Uterus (tissue), 2 donors: ENCODE results near the gene PLEKHG3.

ENCODE experiments used
- CTCF ChIP-seq, 4 experiments: fragments of 200-600 bp in 2 of 4; fragments of 450-650 bp in 2 of 4; sonication (generic) in 2 of 4; IDR thresholded peaks; one replicate each; pipeline ENCODE4 v1.5.1; 2016 to 2019; ENCODE audit warnings: antibody characterized with exemption in 4 of 4, mild to moderate bottlenecking in 2 of 4, moderate library complexity in 1 of 4
- POLR2A ChIP-seq, 2 donors: fragments of 450-650 bp; IDR thresholded peaks; one replicate each; pipeline ENCODE4 v1.6.1; 2016; ENCODE audit warnings: antibody characterized with exemption in 2 of 2, mild to moderate bottlenecking in 1 of 2, moderate library complexity in 1 of 2

DNA sequence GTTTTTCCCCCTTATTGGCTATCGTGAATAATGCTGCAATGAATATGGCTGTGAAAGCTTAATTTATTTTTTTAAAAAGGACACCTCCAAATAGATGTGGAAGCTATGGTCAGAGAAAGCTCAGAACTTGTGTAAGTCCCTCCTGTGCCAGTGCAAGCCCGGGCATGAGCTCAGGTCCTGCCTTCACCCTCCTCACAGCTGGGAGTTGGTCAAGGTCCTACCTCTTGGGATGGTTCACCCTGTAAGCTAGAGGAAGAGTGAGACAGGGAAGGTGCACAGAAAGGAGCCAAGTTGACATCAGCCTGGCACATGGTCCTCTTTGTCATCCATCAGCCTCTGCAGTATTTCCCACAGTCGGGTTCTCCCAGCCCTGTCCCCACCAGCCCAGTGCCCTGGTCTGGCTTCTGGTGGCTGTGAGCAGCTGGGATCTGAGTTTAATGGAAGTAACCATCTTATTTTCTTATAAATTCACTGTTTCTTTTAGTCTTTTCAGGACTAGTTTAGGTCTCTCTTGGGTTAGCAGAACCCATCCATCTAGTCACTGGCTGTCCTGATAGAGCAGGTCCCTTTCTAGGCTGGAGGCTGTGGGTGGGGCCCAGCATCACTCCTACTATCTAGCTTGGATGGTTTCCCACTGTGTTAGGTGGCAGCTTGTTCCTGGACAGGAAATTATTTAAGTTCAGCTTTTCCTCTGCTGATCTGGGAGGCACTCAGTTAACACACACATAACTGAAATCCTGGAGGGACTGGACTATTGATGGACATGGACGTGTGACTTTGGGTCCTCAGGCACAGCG is 11.8 kb upstream of the PLEKHG3 start:
- no peak for TF ChIP-seq CTCF (IDR thresholded peaks at IDR 0.05)
- no peak for TF ChIP-seq POLR2A (IDR thresholded peaks at IDR 0.05)
